HEK293 (cell line): ENCODE measurements around the gene ANXA3.

ENCODE experiments used
- CTCF ChIA-PET: fragments of 350-600 bp; formaldehyde crosslinking; extraction: SDS; loops from one replicate; lab custom pipeline; 2021; ENCODE audit warnings: antibody characterized with exemption; lab: Yijun Ruan, JAX
- POLR2A ChIA-PET: fragments of 300-600 bp; formaldehyde crosslinking; extraction: SDS; loops from one replicate; lab custom pipeline; 2020; ENCODE audit warnings: antibody characterized with exemption, inconsistent platforms; lab: Yijun Ruan, JAX
- H3K27ac ChIP-seq: fragments of 200-500 bp; sonication (Bioruptor generic); 2 replicates; pipeline ENCODE4 v1.5.1; 2014; ENCODE audit warnings: low read depth, low read length, control low read depth, inconsistent platforms; ENCODE audit errors: extremely low read depth
- H3K36me3 ChIP-seq, 2 experiments: fragments of 200-500 bp in 1 of 2; sonication (Bioruptor generic) in 1 of 2; 1 replicate in 1 of 2; 2 replicates in 1 of 2; pipeline ENCODE4 v1.5.1; 2014 to 2017; ENCODE audit warnings: inconsistent platforms in 2 of 2, low read length in 2 of 2; ENCODE audit not compliant: control insufficient read depth in 2 of 2, insufficient read depth in 1 of 2
- H3K4me1 ChIP-seq: fragments of 200-500 bp; sonication (Bioruptor generic); 2 replicates; pipeline ENCODE4 v1.5.1; 2014; ENCODE audit warnings: mild to moderate bottlenecking, low read length, inconsistent platforms; ENCODE audit not compliant: control insufficient read depth, insufficient read depth
- H3K4me3 ChIP-seq: 2 replicates; pipeline ENCODE4 v1.5.1; 2011; ENCODE audit warnings: low read depth, mild to moderate bottlenecking, control low read depth, low read length, moderate library complexity
- H3K9me3 ChIP-seq: fragments of 200-500 bp; sonication (Bioruptor generic); 2 replicates; pipeline ENCODE4 v1.5.1; 2014; ENCODE audit warnings: low read depth, low read length, inconsistent platforms; ENCODE audit not compliant: control insufficient read depth, insufficient read depth
- EGR2 ChIP-seq: fragments of 450-650 bp; formaldehyde crosslinking; IDR thresholded peaks from 2 replicates; pipeline ENCODE4 v1.5.1; 2016; ENCODE audit warnings: low read depth, missing biosample characterization, missing genetic modification characterization
- PATZ1 ChIP-seq: fragments of 450-650 bp; formaldehyde crosslinking; IDR thresholded peaks from 2 replicates; pipeline ENCODE4 v1.5.1; 2016; ENCODE audit warnings: missing biosample characterization, missing genetic modification characterization
- WT1 ChIP-seq: fragments of 450-650 bp; formaldehyde crosslinking; IDR thresholded peaks from 2 replicates; pipeline ENCODE4 v1.5.1; 2016; ENCODE audit warnings: missing biosample characterization, missing genetic modification characterization
- ZBTB21 ChIP-seq: fragments of 450-650 bp; formaldehyde crosslinking; IDR thresholded peaks from 2 replicates; pipeline ENCODE4 v1.5.1; 2017; ENCODE audit warnings: missing biosample characterization, missing genetic modification characterization
- ZBTB7A ChIP-seq: fragments of 450-650 bp; formaldehyde crosslinking; IDR thresholded peaks from 2 replicates; pipeline ENCODE4 v1.5.1; 2016; ENCODE audit warnings: low read depth, missing biosample characterization, missing genetic modification characterization
- ZFP41 ChIP-seq: fragments of 450-650 bp; formaldehyde crosslinking; IDR thresholded peaks from 2 replicates; pipeline ENCODE4 v1.5.1; 2016; ENCODE audit warnings: missing biosample characterization, missing genetic modification characterization, borderline replicate concordance
- ZNF114 ChIP-seq: fragments of 450-650 bp; formaldehyde crosslinking; IDR thresholded peaks from 2 replicates; pipeline ENCODE4 v1.5.0; 2017; ENCODE audit warnings: missing biosample characterization, missing genetic modification characterization
- ZNF140 ChIP-seq: fragments of 450-650 bp; formaldehyde crosslinking; IDR thresholded peaks from 2 replicates; pipeline ENCODE4 v1.5.1; 2016; ENCODE audit warnings: missing biosample characterization, missing genetic modification characterization
- ZNF280C ChIP-seq: fragments of 450-650 bp; formaldehyde crosslinking; IDR thresholded peaks from 2 replicates; pipeline ENCODE4 v1.5.1; 2016; ENCODE audit warnings: missing biosample characterization, missing genetic modification characterization
- ZNF280D ChIP-seq: fragments of 450-650 bp; formaldehyde crosslinking; IDR thresholded peaks from 2 replicates; pipeline ENCODE4 v1.5.1; 2016; ENCODE audit warnings: missing biosample characterization, missing genetic modification characterization
- ZNF423 ChIP-seq: fragments of 450-650 bp; formaldehyde crosslinking; IDR thresholded peaks from 2 replicates; pipeline ENCODE4 v1.5.1; 2016; ENCODE audit warnings: missing biosample characterization, missing genetic modification characterization
- ZNF433 ChIP-seq: fragments of 450-650 bp; formaldehyde crosslinking; IDR thresholded peaks from 2 replicates; pipeline ENCODE4 v1.5.1; 2016; ENCODE audit warnings: missing biosample characterization, missing genetic modification characterization, low read depth
- ZNF580 ChIP-seq: fragments of 450-650 bp; formaldehyde crosslinking; IDR thresholded peaks from 2 replicates; pipeline ENCODE4 v1.5.1; 2016; ENCODE audit warnings: missing biosample characterization, missing genetic modification characterization
- ZNF596 ChIP-seq: fragments of 450-650 bp; IDR thresholded peaks from 2 replicates; pipeline ENCODE4 v1.5.0; 2018; ENCODE audit warnings: missing biosample characterization, mild to moderate bottlenecking, missing genetic modification characterization, moderate library complexity
- ZNF629 ChIP-seq: fragments of 450-650 bp; formaldehyde crosslinking; IDR thresholded peaks from 2 replicates; pipeline ENCODE4 v1.5.1; 2017; ENCODE audit warnings: missing biosample characterization, missing genetic modification characterization
- ZNF677 ChIP-seq: fragments of 450-650 bp; IDR thresholded peaks from 2 replicates; pipeline ENCODE4 v1.5.0; 2018; ENCODE audit warnings: missing biosample characterization, mild to moderate bottlenecking, missing genetic modification characterization, moderate library complexity
- ZNF837 ChIP-seq: fragments of 450-650 bp; formaldehyde crosslinking; IDR thresholded peaks from 2 replicates; pipeline ENCODE4 v1.5.1; 2016; ENCODE audit warnings: missing biosample characterization, missing genetic modification characterization
- TF ChIP-seq, protein P1 (sequence below): fragments of 450-650 bp; formaldehyde crosslinking; IDR thresholded peaks from 2 replicates; pipeline ENCODE4 v1.5.1; 2016; ENCODE audit warnings: missing biosample characterization, missing genetic modification characterization, low read depth

ANXA3 gene

DNA sequence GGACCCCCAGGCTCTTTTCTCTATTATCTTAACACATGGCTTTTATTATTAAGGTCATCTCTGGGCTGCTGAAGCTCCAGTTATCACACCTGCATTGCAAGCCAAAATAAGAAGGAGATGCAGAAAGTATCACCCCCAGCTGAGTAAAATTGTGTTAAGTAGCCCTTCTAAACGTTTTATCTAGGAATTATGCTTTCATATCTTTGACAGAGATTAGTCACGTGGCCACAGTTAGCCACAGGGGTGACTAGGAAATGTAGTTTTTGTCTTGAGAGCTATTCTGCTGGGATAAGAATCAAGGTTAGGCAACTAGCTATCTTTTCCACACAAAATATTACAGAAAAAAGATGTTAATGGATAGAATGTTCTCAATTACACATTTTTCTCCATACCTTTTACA is 102.1 kb downstream of the ANXA3 start:
- H3K36me3 ChIP-seq, result no peaks in the 10 kb centered on the region
- no peak overlapping the region for H3K27ac ChIP-seq
- ChIA-PET CTCF (interaction anchor here (0.6 to 0.8 kb wide), 2 partner anchors 9 to 41 kb away, joined by 3 read pairs; no protein-coding TSS in a partner anchor), POLR2A (no interaction called here)
- TF ChIP-seq ZBTB7A (tag by site-specific recombination), result no peak
- TF ChIP-seq ZNF280C (tag by site-specific recombination), result no peak
- TF ChIP-seq EGR2 (tag by site-specific recombination), result no peak
- TF ChIP-seq ZNF140 (tag by site-specific recombination), result no peak
- no peak for TF ChIP-seq ZNF677 (tag by site-specific recombination)
- TF ChIP-seq ZNF837 (tag by site-specific recombination), result no peak
- TF ChIP-seq ZNF114, result no peak
- TF ChIP-seq, protein P1, sequence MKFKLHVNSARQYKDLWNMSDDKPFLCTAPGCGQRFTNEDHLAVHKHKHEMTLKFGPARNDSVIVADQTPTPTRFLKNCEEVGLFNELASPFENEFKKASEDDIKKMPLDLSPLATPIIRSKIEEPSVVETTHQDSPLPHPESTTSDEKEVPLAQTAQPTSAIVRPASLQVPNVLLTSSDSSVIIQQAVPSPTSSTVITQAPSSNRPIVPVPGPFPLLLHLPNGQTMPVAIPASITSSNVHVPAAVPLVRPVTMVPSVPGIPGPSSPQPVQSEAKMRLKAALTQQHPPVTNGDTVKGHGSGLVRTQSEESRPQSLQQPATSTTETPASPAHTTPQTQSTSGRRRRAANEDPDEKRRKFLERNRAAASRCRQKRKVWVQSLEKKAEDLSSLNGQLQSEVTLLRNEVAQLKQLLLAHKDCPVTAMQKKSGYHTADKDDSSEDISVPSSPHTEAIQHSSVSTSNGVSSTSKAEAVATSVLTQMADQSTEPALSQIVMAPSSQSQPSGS (tag by site-specific recombination), result no peak
- no peak for TF ChIP-seq ZNF280D (tag by site-specific recombination)
- no peak for TF ChIP-seq ZBTB21 (tag by site-specific recombination)
- no peak for TF ChIP-seq ZFP41 (tag by site-specific recombination)
- no peak for TF ChIP-seq ZNF580
- TF ChIP-seq PATZ1 (tag by site-specific recombination), result no peak
- no peak for TF ChIP-seq WT1 (tag by site-specific recombination)
- TF ChIP-seq ZNF433 (tag by site-specific recombination), result no peak
- TF ChIP-seq ZNF423 (tag by site-specific recombination), result no peak
- no peak for TF ChIP-seq ZNF629
- TF ChIP-seq ZNF596 (tag by site-specific recombination), result no peak
- no peaks in the 10 kb centered on the region for H3K4me1 ChIP-seq
- no peaks in the 10 kb centered on the region for H3K9me3 ChIP-seq
- H3K4me3 ChIP-seq, result no peak overlapping the region
